CD4-positive, alpha-beta T cell treated with Interleukin-15 for 4 hours (primary cell): ENCODE measurements around the gene NRG2.

Experiments used
- DNase-seq: peaks from one replicate; pipeline ENCODE4 v3.0.0-alpha.2; 2020; ENCODE audit warnings: low spot score

NRG2 gene

GRCh38 chr5:139854953-139855352, 188.1 kb downstream of the NRG2 start:
- no peak for DNase-seq

GRCh38 chr5:139854029-139854605, 189.0 kb downstream of the NRG2 start:
- no peak for DNase-seq

DNA sequence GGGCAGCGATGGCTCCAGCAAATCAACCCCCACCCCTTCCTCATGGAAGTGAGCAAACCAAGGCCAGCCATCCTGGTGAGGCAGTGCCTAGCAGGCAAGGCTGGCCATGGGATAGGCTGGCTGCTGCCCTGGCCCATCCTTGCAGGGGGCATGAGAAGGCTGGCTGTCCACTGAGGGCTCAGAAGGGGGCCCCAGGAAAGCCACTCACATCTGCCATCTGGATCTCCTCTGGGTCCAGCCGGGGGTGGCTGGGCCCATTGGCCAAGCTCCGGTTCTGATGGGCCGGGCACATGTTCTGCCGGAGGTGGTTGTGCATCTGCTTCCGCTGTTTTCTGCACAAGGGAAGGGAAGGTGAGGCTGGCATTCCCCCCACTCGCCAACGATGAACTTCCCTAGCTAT, 190.4 kb downstream of the NRG2 start:
- DNase-seq = no peak

DNA sequence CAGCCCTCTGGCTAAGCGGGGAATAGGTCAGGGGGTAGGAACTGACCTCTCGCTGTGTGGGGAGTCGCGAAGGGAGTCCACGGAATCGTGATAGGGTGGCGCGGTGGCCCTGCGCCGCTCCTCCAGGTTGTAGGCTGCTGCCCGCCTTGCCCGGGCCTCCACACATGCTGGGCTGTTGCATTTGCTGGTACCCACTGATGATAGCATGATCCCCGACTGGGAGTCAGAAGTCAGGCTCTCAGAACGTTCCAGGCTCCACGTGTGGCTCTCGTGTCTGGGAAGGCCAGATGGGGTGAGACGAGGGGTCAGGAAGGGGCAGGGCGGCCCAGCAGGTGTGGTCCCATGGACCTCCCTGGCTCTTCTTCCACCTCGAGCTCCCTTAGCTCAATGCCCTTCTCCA, 191.5 kb downstream of the NRG2 start:
- DNase-seq = no peak

GRCh38 chr5:139850423-139851016, 192.6 kb downstream of the NRG2 start:
- no peak for DNase-seq

GRCh38 chr5:139849942-139850341, 193.2 kb downstream of the NRG2 start:
- DNase-seq = no peak

- DNase-seq = no peak
Measured at GRCh38 chr5:139849501-139849900, 193.6 kb downstream of the NRG2 start.

GRCh38 chr5:139848508-139849100, 194.5 kb downstream of the NRG2 start:
- DNase-seq = peak; percentile 5

DNA sequence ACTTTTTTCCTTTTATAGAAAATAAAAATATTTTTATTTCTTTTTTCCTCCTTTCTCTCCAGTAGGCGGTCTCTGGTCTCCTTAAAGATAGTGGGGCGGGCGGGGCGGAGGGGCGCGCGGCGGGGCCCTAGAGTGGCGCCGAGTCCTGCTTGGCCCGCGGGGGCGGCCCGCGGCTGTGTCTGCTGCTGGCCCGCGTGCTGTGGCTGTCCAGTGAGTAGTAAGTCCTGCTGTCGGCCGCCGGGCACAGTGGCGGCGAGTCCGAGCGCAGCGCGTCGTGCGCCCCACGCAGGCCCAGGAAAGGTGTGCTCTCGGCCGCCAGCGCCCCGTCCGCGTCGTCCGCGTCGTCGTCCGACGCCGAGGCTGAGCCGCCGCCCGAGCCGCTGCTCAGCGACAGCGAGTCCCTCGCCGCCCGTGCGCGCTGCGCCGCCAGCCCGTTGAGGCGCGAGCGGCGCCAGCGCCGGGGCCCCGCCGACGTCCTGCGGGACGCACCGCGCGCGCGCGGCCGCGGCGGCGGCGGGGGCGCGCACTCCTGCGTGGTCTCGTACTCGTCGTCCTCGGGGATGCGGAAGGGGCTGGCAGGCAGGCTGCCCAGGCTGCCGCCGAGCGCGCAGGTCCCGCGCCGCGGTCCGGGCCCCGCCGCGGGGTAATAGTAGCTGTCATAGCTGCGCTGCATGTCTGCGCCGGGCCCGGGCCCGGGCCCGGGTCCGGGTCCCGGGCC, 195.2 kb downstream of the NRG2 start:
- DNase-seq = peak; percentile 75

GRCh38 chr5:139847091-139847490, 196.0 kb downstream of the NRG2 start:
- no peak for DNase-seq

DNA sequence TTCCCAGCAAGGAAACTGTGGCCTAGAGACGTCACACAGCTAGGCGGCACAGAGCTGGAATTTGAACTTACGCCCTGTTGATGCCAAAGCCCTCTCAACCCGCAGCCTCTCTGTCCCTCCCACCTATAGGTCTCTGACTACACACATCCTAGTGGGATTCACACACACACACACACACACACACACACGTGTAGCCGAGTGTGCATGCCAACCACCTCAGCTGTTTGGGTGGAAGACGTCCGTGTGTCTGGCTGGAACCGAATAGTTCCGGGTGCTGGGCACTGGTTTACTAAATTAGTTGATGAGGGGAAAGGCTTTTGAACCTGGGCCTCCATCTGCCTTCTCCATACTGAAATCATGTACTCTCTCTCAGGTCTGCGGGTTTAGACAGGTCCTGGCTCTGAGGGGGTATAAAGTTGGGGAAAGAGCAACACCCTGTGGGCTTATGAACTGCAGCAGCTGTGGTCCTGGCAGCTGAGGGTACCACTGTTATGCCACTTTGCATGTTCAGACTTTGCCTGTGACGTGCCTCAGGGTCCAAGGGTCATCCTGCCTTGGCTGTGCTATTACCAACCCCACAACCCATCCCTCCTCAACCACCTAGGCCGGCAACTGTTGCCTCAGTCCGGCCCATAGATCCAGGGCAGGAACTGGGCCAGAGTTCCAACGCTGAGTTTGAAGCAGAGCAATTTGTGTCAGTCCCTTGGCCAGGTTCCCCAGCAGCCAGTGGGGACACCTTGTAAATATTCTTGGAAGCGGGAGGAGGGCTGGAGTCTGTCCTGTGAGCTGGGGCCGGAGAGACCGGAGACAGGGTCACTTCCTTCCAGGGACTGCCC, 197.0 kb downstream of the NRG2 start:
- DNase-seq = no peak

- peak; percentile 64 for DNase-seq
Measured at GRCh38 chr5:139844472-139845145, 198.5 kb downstream of the NRG2 start.

- no peak for DNase-seq
Measured at GRCh38 chr5:139843991-139844390, 199.1 kb downstream of the NRG2 start.

- DNase-seq = no peak
Measured at GRCh38 chr5:139842321-139842720, 200.8 kb downstream of the NRG2 start.

DNA sequence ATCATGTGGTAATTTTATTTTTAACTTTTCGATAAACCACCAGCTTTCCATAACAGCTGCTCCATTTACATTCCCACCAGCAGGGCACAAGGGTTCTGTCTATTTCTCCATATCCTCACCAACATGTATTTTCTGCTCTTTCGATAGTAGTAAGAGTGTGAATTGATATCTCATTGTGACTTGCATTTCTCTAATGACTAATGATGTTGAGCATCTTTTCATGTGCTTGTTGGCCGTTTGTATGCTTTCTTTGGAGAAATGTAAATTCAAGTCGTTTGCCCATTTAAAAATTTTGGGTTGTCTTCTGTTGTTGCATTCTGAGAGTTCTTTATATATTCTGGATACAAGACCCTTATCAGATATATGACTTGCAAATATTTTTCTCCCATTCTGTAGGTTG, 201.6 kb downstream of the NRG2 start:
- DNase-seq = no peak

DNA sequence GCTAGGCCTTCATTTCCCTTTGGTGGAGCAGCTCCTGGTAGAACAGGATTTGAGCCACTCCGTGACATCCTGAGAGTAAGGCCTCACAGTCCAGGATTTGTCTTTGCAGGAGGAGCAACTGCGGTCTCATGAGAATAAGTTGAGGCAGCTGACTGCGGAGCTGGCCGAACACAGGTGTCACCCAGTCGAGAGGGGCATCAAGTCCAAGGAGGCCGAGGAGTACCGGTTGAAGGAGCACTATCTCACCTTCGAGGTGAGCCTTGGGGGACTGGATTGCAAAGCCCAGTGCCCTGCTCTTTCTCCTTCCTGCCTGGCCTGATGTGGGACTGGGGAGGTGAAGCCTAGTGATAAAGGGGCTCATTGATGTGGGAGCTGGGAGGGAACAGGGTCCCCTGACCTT, 203.2 kb downstream of the NRG2 start:
- DNase-seq = no peak

- DNase-seq = no peak
Measured at GRCh38 chr5:139839232-139839815, 203.8 kb downstream of the NRG2 start.

DNA sequence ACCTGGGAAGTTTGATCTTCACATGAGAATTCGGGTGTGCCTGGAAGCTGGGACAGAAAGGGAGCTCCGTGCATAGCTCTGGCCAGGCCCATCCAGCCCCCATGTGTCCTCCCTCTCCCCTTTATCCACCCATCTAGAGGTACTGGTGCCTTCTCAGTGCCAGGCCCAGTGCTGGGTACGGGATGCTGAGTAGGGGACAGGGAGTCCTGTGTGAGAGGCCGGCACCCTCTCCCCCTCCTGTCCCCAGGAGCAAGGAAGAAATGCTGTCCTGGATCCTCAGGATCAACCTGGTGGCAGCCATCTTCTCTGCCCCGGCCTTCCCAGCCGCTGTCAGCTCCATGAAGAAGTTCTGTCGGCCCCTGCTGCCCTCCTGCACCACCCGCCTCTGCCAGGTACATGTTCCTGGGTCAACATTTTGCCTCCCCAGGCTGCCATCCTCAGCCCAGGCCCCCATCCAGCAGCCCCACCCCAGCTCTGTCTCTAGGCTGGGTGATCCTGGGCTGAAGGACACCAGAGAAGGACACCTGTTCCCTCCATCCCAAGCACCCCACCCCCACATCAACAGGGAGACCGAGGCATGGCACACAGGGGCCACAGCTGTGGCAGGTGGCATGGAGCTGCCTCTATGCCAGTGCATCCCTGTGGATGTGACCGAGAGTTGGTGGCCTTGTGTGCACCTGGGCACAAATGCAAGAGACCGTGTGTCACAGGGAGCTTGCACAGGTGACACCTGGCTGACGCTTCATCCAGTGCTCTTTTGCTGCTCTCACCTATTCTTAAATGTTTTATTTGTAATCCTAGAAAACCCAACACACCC, 204.5 kb downstream of the NRG2 start:
- DNase-seq = no peak

GRCh38 chr5:139837711-139838380, 205.3 kb downstream of the NRG2 start:
- no peak for DNase-seq
